Activated effector memory CD4-positive, alpha-beta T cell treated with anti-CD3 and anti-CD28 coated beads, Interleukin-2, amount 50 U/mL, for 16 hours (primary cell): Measurements from ENCODE around the gene CRHBP.
"Not testable (repeated sequence)": the region's sequence is repeated elsewhere in the genome, so short reads cannot be mapped to it uniquely, and the experiment has no call there.

ENCODE experiments used
- DNase-seq: peaks from one replicate; pipeline ENCODE4 v3.0.0-alpha.2; 2020

The CRHBP gene

DNA sequence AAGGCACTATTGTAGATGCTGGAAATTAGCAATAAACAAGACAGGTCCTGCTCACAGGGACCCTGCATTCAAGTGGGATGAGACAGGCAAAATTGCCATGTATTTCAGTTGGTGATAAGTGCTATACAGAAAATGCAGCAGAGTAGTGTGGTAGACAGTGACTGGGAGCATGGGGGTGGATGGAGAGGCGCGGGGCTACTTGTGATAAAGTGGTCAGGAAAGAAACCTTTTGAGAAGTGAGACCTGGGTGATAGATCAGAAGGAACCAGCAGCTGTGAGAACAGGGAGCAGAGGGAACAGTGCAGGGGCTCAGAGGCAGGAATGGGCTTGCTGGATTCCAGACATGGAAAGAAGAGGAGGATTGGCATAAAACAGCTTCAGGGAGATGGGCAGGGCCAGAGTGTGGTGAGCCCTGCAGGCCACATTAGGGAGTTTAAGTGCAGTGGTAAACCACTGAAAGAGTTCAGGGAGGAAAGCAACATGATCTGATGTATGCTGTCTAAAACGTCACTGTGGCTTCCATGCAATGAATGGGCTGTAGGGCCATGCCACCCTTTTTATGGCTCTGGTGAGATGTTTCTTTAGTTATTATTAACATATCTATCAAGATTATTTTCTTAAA, 7.3 kb downstream of the CRHBP start:
- DNase-seq: no peak

DNA sequence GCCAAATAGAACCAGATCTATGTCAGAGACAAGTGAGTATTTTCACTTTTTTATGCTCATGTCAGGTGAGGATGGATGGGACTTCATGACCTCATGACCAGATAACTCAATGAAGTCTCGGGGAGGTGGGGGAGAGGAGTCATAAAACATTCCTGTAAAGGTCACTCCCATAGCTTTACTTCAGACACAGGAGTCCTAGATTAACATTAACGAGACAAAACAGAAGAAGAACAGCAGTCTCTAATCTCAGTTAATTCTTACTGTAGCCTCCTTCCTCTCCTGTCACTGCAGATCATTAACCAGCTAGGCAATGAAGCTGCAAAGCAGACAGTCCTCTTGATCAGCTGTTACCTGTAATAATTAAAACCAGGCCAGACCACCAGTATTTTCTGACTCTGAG, 11.2 kb downstream of the CRHBP start:
- no peak for DNase-seq

DNA sequence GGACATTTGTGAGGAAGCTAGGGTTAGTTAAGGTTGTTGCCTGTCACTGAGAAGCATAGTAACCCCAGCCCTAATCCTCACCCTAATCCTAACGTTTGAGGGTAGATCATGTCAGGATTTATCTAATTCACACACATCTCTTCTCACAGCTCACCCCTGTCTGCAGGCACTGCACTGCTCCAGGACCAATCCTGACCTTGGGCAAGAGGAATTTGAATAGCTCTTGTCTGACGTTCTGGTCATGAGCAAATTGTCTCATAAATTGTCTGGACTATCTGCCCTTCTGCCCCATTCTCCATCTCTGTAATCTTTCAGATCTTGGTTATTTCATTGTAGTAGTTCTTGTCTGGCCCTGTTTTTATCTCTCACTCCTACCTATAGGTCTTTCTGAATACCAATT, 18.7 kb downstream of the CRHBP start:
- no peak for DNase-seq

DNA sequence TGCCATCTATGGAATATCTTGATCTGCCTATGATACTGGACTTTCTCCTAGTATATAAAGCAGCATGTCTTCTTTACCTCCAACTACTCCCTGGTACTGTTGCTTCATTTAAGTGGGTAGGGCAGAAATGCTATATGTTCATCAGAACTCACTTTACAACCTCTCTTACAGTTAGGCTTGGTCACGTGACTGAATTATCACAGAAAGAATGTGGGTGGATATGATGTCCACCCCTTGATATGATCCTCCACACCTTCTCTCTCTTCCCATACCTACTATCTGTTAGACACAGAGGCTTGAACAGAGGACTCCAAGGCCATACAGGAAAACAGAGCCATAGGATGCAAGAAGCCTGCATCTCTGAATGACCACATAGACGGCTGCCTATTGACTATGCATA, 19.8 kb downstream of the CRHBP start:
- no peak for DNase-seq

DNA sequence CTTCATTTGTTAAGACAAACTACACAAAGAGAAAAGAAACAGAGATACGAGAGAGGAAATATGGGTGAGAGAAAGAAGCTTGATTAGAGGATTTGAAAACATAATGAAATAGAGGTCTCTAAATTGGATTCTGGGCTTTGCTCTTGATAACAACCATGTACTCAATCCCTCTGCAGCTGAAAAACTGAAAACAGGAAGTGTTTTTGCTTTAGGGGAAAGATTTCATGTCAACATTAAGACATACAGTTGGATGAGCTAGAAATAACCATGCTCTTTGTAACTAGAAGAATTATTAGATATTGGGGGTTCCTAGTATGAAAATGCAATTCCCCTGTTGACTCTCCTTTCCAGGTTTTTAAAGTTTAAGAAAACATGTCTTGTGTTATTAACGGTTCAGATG, 21.9 kb downstream of the CRHBP start:
- no peak for DNase-seq

DNA sequence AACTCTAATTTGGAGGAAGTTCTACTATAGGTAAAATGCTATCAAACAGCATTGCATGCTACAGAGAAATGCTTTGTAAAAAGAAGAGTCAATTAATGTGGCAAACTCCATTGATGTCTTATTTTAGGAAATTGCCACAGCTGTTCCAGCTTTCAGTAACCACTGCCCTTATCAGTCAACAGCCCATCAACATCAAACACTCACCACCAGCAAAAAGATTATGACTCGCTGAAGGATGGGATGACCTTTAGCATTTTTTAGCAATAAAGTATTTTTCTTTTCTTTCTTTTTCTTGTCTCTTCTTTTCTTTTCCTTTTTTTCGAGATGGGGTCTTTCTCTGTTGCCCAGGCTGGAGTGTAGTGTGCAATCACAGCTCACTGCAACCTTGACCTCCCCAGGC, 26.0 kb downstream of the CRHBP start:
- DNase-seq: no peak

DNA sequence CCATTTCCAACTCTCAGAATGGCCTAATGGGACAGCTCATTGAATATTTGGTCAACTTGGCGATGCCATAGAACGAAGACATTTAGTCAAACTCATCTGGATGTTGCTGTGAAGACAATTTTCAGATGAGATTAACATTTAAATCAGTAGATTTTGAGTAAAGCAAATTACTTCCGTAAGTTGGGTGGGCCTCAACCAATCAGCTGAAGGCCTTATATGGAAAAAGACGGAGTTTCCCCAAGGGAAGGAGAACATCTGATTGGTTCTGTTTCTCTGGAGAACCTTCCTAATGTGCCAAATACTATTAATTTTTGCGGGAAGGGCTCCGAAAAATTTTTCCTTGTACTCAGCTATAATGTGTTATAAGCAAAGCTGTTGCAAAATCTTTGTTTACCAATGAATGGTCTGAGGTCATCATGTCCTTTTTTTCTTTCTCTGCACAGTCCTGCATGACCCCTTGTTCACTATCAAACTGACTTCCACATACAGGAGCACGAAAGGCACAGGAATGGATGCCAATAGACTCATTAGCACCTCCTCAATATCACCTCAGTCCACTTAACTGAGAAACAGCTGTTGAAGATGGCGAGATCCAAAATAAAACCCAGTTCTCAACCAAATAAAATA, 27.8 kb downstream of the CRHBP start:
- DNase-seq: no peak

DNA sequence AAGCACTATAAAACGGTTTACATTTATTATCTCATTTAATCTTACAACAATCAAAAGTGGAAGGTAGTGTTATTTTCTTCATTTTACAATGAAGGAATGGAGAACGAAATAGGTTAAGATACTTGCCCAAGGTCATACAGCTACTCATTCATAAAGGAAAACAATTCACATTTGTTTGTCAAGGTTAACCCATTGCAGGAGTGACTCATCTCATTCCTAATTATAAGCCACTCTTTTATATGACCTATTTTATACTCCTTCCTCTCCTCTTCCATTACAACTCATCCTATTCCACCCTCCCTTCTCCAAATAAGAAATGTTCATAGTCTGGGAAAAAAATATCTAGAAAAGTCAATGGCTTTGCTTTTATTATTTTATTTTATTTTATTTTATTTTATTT, 29.6 kb downstream of the CRHBP start:
- no peak for DNase-seq

DNA sequence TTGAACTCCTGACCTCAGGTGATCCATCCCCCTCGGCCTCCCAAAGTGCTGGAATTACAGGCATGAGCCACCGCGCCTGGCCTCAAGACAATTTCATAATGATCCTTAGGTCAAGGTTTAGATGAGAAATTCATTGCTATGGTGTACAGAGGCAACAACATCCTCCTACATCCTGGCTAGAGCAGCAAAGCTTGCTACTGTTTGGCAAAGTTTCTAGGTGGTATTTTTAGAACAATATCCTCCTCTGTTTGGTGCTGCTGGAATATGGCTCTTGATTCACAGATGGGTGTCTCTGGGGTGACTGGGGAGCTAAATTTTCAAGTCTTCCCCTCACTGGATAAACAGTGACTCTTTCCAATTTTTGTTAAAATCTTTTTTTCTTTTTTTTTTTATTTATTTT, 30.6 kb downstream of the CRHBP start:
- no peak for DNase-seq

DNA sequence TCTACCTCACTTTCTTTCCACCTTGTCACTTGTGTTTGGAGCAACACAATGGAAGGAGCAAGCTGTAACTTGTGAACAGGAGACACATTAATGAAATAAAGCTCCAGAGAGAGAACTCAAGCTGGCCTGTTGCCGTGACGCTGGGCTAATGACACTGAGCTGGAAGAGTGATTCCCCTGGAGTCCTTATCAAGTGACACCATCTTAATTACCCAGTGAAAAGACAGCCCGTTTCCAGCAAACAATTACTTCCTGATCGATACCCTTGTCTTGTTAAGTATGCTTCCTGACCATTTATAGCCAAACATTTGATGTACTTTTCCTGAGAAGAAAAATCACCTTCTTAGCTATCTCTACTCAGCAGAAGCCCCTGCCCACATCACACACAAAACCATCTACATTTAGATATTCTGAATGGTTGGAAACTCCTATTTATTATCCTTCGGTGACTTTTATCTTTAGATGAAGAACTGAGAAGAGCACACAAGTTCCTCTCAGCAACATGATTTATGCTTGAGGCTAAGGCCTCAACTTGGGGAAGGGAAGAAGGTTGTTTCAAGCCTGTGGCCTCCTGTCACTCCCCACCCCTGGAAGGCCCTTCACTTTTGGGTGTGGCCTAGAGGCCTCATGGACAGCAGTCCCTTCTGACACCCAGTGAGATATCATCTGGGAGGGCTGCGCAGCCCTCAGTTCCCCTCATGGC, 34.1 kb downstream of the CRHBP start:
- DNase-seq: no peak

DNA sequence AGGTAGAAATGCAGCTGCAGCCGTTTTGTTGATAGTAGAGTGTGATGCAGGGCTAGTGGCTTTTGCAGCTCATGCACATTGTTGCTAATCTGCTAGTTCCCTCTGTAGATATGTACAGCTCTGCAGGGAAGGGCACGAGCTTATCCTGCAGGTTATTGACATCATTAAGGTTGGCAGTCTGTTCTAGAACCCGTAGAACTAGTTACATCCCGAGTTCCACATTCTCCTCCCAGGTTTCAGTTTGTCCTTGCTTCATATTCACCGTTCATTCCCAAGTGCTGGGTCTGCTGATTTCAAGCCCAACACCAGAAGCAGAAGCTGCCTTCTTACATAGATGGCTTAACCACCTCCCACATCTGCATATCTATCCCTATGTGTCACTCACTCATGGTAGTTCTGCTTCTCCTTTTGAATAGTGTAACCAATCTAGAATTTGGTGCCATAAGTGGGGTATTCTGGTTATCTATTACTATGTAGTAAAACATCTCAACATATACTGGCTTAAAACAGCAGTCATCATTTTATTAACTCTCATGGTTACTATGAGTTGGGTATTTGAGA, 38.1 kb downstream of the CRHBP start:
- no peak for DNase-seq

DNA sequence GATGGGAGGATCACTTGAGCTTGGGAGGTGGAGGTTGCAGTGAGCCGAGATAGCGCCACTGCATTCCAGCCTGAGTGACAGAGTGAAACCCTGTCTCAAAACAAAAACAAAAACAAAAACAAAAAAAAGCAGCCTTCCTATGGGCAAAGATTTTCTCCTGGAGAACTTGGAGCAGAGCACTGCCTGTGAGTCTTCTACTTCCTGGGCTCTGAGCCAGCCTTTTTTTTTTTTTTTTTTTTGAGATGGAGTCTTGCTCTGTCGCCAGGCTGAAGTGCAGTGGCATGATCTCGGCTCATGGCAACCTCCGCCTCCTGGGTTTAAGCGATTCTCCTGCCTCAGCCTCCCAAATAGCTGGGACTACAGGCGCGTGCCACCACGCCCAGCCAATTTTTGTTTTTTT, 40.6 kb downstream of the CRHBP start:
- not testable (repeated sequence) for DNase-seq

DNA sequence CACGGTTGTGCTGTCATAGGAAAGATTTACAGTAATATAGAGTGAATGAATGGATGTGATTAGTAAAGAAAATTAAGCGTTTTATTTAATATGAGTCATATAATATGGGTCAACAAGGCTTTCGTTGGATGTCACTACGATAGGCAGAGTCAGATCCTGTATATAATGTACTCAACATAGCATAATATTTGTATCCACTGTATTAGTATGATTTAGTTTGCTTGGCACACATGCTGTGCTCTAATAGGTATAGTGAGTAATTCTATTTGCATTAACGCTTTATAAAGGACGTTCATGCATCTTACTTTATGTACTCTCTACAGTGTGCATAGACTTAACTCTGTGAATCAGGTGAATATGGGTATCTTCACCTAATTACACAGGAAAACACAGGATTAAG, 41.5 kb downstream of the CRHBP start:
- DNase-seq: no peak

DNA sequence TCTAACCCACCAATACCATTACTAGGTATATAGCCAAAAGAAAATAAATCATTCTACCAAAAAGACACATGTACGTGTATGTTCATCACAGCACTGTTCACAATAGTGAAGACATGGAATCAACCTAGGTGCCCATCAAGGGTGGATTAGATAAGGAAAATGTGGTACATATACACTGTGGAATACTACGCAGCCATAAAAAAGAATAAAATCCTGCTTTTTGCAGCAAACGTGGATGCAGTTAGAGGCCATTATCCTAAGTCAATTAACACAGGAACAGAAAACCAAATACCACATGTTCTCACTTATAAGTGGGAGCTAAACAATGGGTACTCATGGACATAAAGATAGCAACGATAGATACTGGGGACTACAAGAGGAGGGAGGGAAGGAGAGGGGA, 45.4 kb downstream of the CRHBP start:
- not testable (repeated sequence) for DNase-seq

DNA sequence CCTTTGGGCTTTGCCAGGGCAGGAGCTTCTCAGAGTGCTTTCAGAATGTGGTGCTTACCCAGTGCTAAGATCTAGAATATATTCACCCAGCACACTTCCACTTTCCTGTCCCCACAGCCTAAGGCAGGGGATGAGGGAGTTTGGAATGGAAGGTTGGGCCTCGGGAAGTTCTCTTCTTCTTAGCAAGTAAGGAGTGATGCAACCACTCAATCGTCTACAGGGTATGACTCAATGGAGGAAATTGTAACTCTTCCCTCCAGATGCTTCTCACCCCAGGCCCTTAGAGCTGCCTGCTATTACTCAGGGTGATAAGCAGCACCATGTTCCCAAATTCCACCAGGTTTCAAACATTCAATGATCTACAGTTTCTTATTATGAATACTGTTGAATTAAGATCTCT, 46.6 kb downstream of the CRHBP start:
- DNase-seq: no peak

DNA sequence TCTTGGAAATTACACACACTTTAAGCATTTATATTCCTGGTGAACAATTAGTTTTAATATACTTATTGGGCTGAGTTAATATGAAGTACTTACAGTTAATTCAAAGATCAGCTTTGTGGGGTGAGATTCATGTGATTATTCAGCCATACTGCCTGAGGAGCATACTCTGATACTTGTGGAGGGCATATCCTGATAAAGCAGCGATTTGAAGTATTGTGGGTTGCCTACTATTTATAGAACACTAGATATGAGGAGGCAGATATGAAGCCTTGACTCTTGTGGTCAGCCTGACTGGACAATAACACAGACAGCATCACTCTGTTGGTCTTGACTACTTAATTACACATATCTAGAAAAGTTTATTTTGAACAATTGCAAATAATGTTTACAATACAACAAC, 50.4 kb downstream of the CRHBP start:
- DNase-seq: no peak

DNA sequence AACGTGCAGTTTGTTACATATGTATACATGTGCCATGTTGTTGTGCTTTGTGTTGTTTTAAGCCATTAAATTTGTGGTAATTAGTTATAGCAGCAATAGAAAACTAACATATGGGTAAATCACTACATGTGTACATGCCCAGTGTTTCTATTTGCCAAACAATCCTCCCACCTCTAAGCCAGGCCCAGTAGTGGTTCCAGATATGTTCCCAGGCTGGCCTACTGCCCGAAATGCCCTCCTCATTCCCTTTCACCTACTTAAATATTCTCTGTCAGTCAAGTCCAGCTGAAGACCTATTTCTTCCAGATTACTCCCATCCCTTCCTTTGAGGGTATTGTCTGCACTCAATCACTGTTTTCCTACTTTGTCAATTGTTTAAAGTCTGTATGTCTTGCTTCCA, 53.3 kb downstream of the CRHBP start:
- no peak for DNase-seq

DNA sequence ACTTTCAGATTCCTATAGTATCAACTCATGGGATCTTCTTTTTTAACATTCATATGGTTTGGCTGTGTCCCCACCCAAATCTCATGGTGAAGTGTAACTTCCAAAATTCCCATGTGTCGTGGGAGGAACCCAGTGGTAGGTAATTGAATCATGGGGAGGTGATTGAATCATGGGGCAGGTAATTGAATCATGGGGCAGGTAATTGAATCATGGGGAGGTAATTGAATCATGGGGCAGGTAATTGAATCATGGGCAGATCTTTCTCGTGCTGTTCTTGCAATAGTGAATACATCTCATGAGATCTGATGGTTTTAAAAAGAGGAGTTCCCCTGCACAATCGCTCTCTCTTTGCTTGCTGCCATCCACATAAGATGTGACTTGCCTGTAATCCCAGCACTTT, 55.6 kb downstream of the CRHBP start:
- DNase-seq: no peak

DNA sequence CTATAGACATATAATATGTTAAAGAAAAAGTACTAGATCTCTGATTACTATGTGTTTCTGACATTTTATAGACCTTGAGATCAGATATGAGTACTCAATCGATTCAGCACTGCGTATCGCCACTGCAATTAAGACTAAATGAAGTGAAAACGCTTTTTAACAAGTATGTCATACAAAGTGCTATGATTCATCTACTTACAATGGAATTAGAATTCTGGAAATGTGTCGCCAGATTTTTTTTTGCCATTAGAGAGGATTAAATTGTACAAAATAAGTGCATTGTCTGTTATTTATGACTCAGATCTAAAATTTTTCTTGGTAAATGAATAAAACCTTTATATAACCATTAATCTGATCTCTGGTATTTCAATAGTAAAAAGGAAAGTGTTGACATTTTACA, 57.4 kb downstream of the CRHBP start:
- DNase-seq: no peak

DNA sequence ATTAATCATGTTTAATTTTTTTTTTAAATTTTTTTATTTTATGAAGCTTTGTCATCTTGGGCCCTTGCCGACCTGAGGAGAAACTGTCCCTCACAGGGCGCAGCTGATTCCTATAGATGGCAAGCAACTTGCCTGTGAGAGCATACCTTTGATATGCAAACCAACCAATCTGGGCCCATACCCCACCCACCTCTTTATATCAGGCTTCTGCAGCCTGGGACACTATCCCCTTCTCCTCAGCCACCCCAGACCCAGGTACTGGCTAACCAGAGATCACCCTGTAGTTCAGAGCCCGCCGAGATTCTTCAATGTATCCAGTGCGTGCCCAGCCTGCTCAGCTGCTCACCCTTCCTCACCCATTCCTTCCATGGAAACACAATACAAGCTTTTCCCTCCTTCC, 58.7 kb downstream of the CRHBP start:
- no peak for DNase-seq

DNA sequence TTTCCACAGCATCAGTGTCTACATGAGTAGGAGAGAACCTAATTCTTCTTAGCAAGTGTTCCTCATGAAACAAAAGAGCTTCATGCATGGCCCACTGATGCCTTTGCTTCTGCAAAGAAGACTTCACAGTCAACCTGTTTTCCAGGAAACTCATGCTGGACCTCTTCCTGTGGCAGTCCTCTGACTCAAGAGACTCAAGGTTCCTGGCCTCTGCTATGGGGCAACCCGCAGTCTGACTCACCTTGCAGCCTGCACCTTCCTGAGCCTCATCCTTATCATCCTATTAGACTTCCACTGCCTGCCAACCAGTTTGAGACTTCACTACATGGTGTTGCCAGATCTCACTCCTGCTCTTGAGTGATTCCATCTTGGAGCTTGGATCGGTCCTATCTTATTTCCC, 59.8 kb downstream of the CRHBP start:
- no peak for DNase-seq

DNA sequence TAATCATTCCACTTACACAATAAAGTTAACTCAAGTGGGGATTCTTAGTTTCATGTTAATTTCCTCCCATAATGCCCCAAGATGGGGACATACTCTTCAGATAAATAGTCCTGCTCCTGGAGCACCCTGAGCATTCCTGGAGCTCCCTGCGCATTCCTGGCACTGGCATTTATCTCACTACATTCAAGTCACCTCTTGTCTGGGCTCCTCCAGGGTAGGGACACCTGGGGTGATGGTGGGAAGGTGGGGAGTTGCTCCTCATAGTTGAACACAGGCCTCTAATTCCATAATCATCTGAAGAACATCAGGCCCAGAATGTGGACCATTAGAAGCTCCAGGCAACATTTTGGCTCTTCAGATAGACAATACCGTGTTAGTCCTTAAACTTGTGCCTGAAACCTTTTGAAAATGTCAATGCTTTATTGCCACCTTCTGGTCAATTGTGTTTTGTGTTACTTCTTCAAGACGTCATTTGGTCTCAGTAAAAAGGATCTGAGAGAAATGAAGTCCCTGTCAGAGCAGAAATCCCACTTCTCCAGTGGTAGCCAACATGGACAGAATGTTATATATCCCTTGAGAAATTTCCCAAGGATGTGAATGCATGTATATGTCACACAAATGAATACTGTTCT, 63.2 kb downstream of the CRHBP start:
- no peak for DNase-seq

DNA sequence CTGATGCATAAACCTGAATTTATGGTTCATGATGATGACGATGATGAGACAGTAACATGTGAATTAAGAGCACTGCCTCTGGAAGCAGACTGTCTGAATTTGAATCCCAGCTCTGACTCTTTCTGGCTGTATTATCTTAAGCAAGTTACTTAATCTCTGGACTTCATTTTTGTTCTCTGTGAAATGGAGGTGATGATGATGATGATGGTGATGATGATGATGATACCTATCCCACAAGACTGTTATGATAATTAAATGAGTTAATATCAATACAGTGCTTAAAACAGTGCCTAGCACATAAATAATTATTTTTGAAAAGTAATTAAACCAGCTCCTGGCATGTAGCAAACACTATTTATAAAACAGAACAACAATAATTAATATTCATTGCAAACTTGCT, 64.1 kb downstream of the CRHBP start:
- no peak for DNase-seq

DNA sequence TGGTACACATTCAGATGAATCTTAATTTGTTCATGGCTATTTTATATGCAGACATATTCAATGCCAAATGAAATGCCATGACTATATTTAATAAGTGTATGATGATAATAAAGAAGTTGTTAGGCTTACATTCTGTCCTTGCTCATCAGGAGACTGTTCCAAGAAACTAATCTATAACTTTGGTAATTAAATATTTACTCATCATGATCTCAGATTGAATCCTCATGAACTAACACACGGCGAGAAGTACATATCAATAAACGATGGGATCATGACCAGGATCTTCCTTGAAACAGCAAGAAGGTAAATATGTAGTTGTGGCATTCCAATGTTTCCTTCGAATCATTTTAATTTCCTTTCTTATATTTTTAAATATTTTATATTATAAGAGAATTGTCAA, 64.8 kb downstream of the CRHBP start:
- no peak for DNase-seq
